WTC11 (cell line): ENCODE data around the gene IPO9. TPM values are rescaled to one million over a fixed set of nuclear protein-coding genes. Genes with fewer than 3 reads are reported as not detected.
"Not testable (repeated sequence)": the region's sequence is repeated elsewhere in the genome, so short reads cannot be mapped to it uniquely, and the experiment has no call there.

Experiments
- ATAC-seq: fragments of 200-7000 bp; cut with Tn5 transposase; 2 replicates; pipeline ENCODE4 v1.10.0; 2021; ENCODE audit warnings: mild to moderate bottlenecking, moderate library complexity
- CTCF ChIA-PET: fragments of 300-600 bp; sonication (Branson Sonifier 250); formaldehyde crosslinking; loops from one replicate; lab custom pipeline; 2021; ENCODE audit warnings: antibody characterized with exemption; lab: Charles Lee
- POLR2A ChIA-PET: fragments of 350-600 bp; sonication (Branson Sonifier 250); formaldehyde crosslinking; loops from one replicate; lab custom pipeline; 2021; ENCODE audit warnings: antibody characterized with exemption; lab: Charles Lee
- DNase-seq: peaks from one replicate; pipeline ENCODE4 v3.0.0; 2021; ENCODE audit warnings: low spot score
- H3K27ac Mint-ChIP-seq: 2 replicates; pipeline ENCODE4 v1.8.0; 2021; ENCODE audit warnings: mixed read lengths
- H3K27me3 Mint-ChIP-seq: 2 replicates; pipeline ENCODE4 v1.8.0; 2021; ENCODE audit warnings: low read depth, mild to moderate bottlenecking, moderate library complexity, mixed read lengths
- H3K36me3 Mint-ChIP-seq: 2 replicates; pipeline ENCODE4 v1.8.0; 2021; ENCODE audit warnings: mixed read lengths
- H3K4me1 Mint-ChIP-seq: 2 replicates; pipeline ENCODE4 v1.8.0; 2022; ENCODE audit warnings: mixed read lengths
- H3K4me3 Mint-ChIP-seq: 2 replicates; pipeline ENCODE4 v1.8.0; 2021; ENCODE audit warnings: mild to moderate bottlenecking, moderate library complexity, mixed read lengths
- H3K9me3 Mint-ChIP-seq: 2 replicates; pipeline ENCODE4 v1.8.0; 2021; ENCODE audit warnings: mixed read lengths
- AFF4 ChIP-seq: sonication (generic); formaldehyde crosslinking; IDR thresholded peaks from 2 replicates; pipeline ENCODE4 v1.8.1; 2023; ENCODE audit warnings: mild to moderate bottlenecking, missing genetic modification reagents, borderline replicate concordance
- ARID4B ChIP-seq: sonication (generic); formaldehyde crosslinking; IDR thresholded peaks from 2 replicates; pipeline ENCODE4 v1.8.0; 2023; ENCODE audit warnings: missing genetic modification reagents, mild to moderate bottlenecking, borderline replicate concordance
- CREM ChIP-seq: sonication (generic); formaldehyde crosslinking; IDR thresholded peaks from 2 replicates; pipeline ENCODE4 v1.8.1; 2022; ENCODE audit warnings: mild to moderate bottlenecking, missing genetic modification reagents, moderate library complexity
- FOXP1 ChIP-seq: sonication (generic); formaldehyde crosslinking; IDR thresholded peaks from 2 replicates; pipeline ENCODE4 v1.8.0; 2022; ENCODE audit warnings: missing genetic modification reagents, mild to moderate bottlenecking, moderate library complexity, borderline replicate concordance
- GABPB1 ChIP-seq: sonication (generic); formaldehyde crosslinking; IDR thresholded peaks from 2 replicates; pipeline ENCODE4 v1.8.1; 2023; ENCODE audit warnings: mild to moderate bottlenecking, missing genetic modification reagents
- HMGA2 ChIP-seq: fragments of 250-450 bp; sonication (Bioruptor Pico); IDR thresholded peaks from 2 replicates; pipeline ENCODE4 v1.4.0; 2021; ENCODE audit warnings: mild to moderate bottlenecking, moderate library complexity
- IRF2 ChIP-seq: sonication (generic); formaldehyde crosslinking; IDR thresholded peaks from 2 replicates; pipeline ENCODE4 v1.8.0; 2022; ENCODE audit warnings: low read depth, missing genetic modification reagents, borderline replicate concordance
- JAZF1 ChIP-seq: fragments of 250-450 bp; sonication (Bioruptor Pico); IDR thresholded peaks from 2 replicates; pipeline ENCODE4 v1.9.0; 2021; ENCODE audit warnings: moderate library complexity, mild to moderate bottlenecking, inconsistent platforms
- KAT7 ChIP-seq: sonication (generic); formaldehyde crosslinking; IDR thresholded peaks from 2 replicates; pipeline ENCODE4 v1.8.1; 2023; ENCODE audit warnings: missing genetic modification reagents, mild to moderate bottlenecking, borderline replicate concordance
- MYBL2 ChIP-seq: sonication (generic); formaldehyde crosslinking; IDR thresholded peaks from 2 replicates; pipeline ENCODE4 v1.8.1; 2023; ENCODE audit warnings: mild to moderate bottlenecking, moderate library complexity, missing genetic modification reagents
- NFE2L1 ChIP-seq: sonication (generic); formaldehyde crosslinking; IDR thresholded peaks from 2 replicates; pipeline ENCODE4 v1.8.1; 2023; ENCODE audit warnings: missing genetic modification reagents
- PREB ChIP-seq: sonication (generic); formaldehyde crosslinking; IDR thresholded peaks from 2 replicates; pipeline ENCODE4 v1.8.1; 2022; ENCODE audit warnings: mild to moderate bottlenecking, missing genetic modification reagents, moderate library complexity, borderline replicate concordance
- PRRX2 ChIP-seq: fragments of 250-450 bp; sonication (Bioruptor Pico); IDR thresholded peaks from 2 replicates; pipeline ENCODE4 v1.8.0; 2021; ENCODE audit warnings: mild to moderate bottlenecking
- RORB ChIP-seq: fragments of 250-450 bp; sonication (Bioruptor Pico); IDR thresholded peaks from 2 replicates; pipeline ENCODE4 v1.9.0; 2021; ENCODE audit warnings: mild to moderate bottlenecking
- SP1 ChIP-seq: sonication (generic); formaldehyde crosslinking; conservative IDR thresholded peaks from 2 replicates; pipeline ENCODE4 v1.8.1; 2022; ENCODE audit warnings: missing genetic modification reagents
- TEAD4 ChIP-seq: sonication (generic); formaldehyde crosslinking; IDR thresholded peaks from 2 replicates; pipeline ENCODE4 v1.8.0; 2022; ENCODE audit warnings: mild to moderate bottlenecking, missing genetic modification reagents
- ZNF138 ChIP-seq: sonication (generic); formaldehyde crosslinking; conservative IDR thresholded peaks from 2 replicates; pipeline ENCODE4 v1.8.1; 2022; ENCODE audit warnings: mild to moderate bottlenecking, moderate library complexity, missing genetic modification reagents
- ZNF396 ChIP-seq: fragments of 250-450 bp; sonication (Bioruptor Pico); IDR thresholded peaks from 2 replicates; pipeline ENCODE4 v1.8.0; 2021; ENCODE audit warnings: mild to moderate bottlenecking, moderate library complexity, borderline replicate concordance
- total RNA-seq: library from RNA; stranded (reverse); gene quantifications from 3 replicates; pipeline ENCODE4 v1.2.3, GENCODE V29; 2021

Gene IPO9
- total RNA-seq, 1 experiment from 2014 or later = 97.2 TPM

GRCh38 chr1:201851949-201852348, 23.0 kb downstream of the IPO9 start:
- H3K9me3 Mint-ChIP-seq = no peaks in the 10 kb centered on the region
- ChIA-PET CTCF (no interaction called here), POLR2A (no interaction called here)
- no peak overlapping the region for H3K4me3 Mint-ChIP-seq
- no peaks in the 10 kb centered on the region for H3K27me3 Mint-ChIP-seq
- TF ChIP-seq PREB (CRISPR knock-in tag) (no peak), FOXP1 (no peak), HMGA2 (CRISPR knock-in tag) (no peak), GABPB1 (no peak), IRF2 (CRISPR knock-in tag) (no peak), ZNF396 (no peak), KAT7 (CRISPR knock-in tag) (no peak)
- H3K36me3 Mint-ChIP-seq = peaks cover 79% of the 10 kb centered on the region
- ATAC-seq (no peak), DNase-seq (no peak)
- no peaks in the 10 kb centered on the region for H3K4me1 Mint-ChIP-seq
- no peak overlapping the region for H3K27ac Mint-ChIP-seq

- H3K27me3 Mint-ChIP-seq, POLR2A ChIA-PET, H3K9me3 Mint-ChIP-seq, H3K4me1 Mint-ChIP-seq, CTCF ChIA-PET, H3K4me3 Mint-ChIP-seq, DNase-seq, ATAC-seq, H3K27ac Mint-ChIP-seq: not testable (repeated sequence)
- H3K36me3 Mint-ChIP-seq = peaks cover 77% of the 10 kb centered on the region
Measured at GRCh38 chr1:201856722-201857121, 27.8 kb downstream of the IPO9 start.

- no peaks in the 10 kb centered on the region for H3K9me3 Mint-ChIP-seq
- H3K27ac Mint-ChIP-seq = no peak overlapping the region
- no peak overlapping the region for H3K4me3 Mint-ChIP-seq
- ATAC-seq = no peak
- H3K4me1 Mint-ChIP-seq = no peaks in the 10 kb centered on the region
- POLR2A ChIA-PET = no interaction called here
- no peaks in the 10 kb centered on the region; the same call in 1 of the 2 replicates for H3K27me3 Mint-ChIP-seq
- TF ChIP-seq TEAD4 (no peak), NFE2L1 (no peak), PRRX2 (no peak), CREM (no peak), ZNF396 (no peak), ARID4B (no peak), MYBL2 (CRISPR knock-in tag) (no peak), AFF4 (CRISPR knock-in tag) (no peak), JAZF1 (CRISPR knock-in tag) (no peak), ZNF138 (CRISPR knock-in tag) (no peak), SP1 (CRISPR knock-in tag) (no peak), RORB (CRISPR knock-in tag) (no peak)
- TF ChIP-seq, all 79 proteins: peak for 0
- DNase-seq = no peak
- CTCF ChIA-PET = no interaction called here
- H3K36me3 Mint-ChIP-seq = peaks cover 74% of the 10 kb centered on the region
Measured at GRCh38 chr1:201859424-201859823, 30.5 kb downstream of the IPO9 start.
